GM12878 (cell line): Measurements from ENCODE around the gene RTN4RL1. TPM values are rescaled to one million over a fixed set of nuclear protein-coding genes. Genes with fewer than 3 reads are reported as not detected.

Experiments
- ATAC-seq: fragments of 200-7000 bp; cut with Tn5 transposase; 3 replicates; pipeline ENCODE4 v1.9.1; 2020; ENCODE audit warnings: mild to moderate bottlenecking, moderate library complexity
- BruUV-seq: library from RNA; stranded (reverse); fragments of 400-500 nt; replicated peaks from 2 replicates; lab custom pipeline; 2021; lab: Mats Ljungman, UMichigan
- CTCF ChIA-PET: fragments of 300-600 bp; sonication (Branson Sonifier 250); formaldehyde crosslinking; extraction: SDS; loops from one replicate; lab custom pipeline; 2021; ENCODE audit warnings: inconsistent platforms; lab: Yijun Ruan, JAX
- POLR2A ChIA-PET: fragments of 350-600 bp; formaldehyde crosslinking; extraction: SDS; loops from one replicate; lab custom pipeline; 2021; ENCODE audit warnings: inconsistent platforms; lab: Charles Lee
- RAD21 ChIA-PET: fragments of 300-600 bp; sonication (Branson Sonifier 250); formaldehyde crosslinking; loops from one replicate; lab custom pipeline; 2023; ENCODE audit warnings: antibody characterized with exemption; ENCODE audit not compliant: unreplicated experiment; lab: Charles Lee
- SMC1A ChIA-PET: fragments of 300-600 bp; sonication (Branson Sonifier 250); formaldehyde crosslinking; loops from one replicate; lab custom pipeline; 2023; ENCODE audit not compliant: unreplicated experiment, uncharacterized antibody; lab: Charles Lee
- DNase-seq: peaks from one replicate; pipeline ENCODE4 v3.0.0-alpha.2; 2011; ENCODE audit warnings: low read depth, low spot score
- FAIRE-seq: peaks from 3 replicates; lab custom pipeline; 2011; peaks lifted over from hg19 to GRCh38; lab: Jason Lieb, UNC
- H2AFZ ChIP-seq: 2 replicates; pipeline ENCODE4 v1.6.0; 2011; ENCODE audit warnings: low read depth, low read length, control low read depth; ENCODE audit not compliant: control insufficient read depth
- H3K27ac ChIP-seq: 2 replicates; pipeline ENCODE4 v1.5.1; 2011; ENCODE audit warnings: control low read depth; ENCODE audit not compliant: control insufficient read depth, insufficient read depth
- H3K27me3 ChIP-seq, 2 experiments: replicated peaks in 1 of 2; 2 replicates each; pipeline versions ENCODE4 v1.6.0 to v1.6.1; 2011; ENCODE audit warnings: low read length in 1 of 2; ENCODE audit not compliant: control insufficient read depth in 2 of 2, insufficient read depth in 2 of 2
- H3K36me3 ChIP-seq, 2 experiments: 2 replicates each; pipeline ENCODE4 v1.5.1; 2011; ENCODE audit warnings: low read length in 1 of 2; ENCODE audit not compliant: control insufficient read depth in 2 of 2, insufficient read depth in 2 of 2
- H3K4me1 ChIP-seq: 2 replicates; pipeline ENCODE4 v1.6.1; 2011; ENCODE audit warnings: mild to moderate bottlenecking, low read length, moderate library complexity, mixed read lengths; ENCODE audit not compliant: control insufficient read depth, insufficient read depth
- H3K4me2 ChIP-seq: 2 replicates; pipeline ENCODE4 v1.6.0; 2011; ENCODE audit warnings: control low read depth; ENCODE audit not compliant: control insufficient read depth, insufficient read depth
- H3K4me3 ChIP-seq: fragments of 200-600 bp; sonication (generic); 2 replicates; pipeline ENCODE4 v1.5.1; 2016
- H3K79me2 ChIP-seq: 2 replicates; pipeline ENCODE4 v1.6.0; 2011; ENCODE audit warnings: low read length; ENCODE audit not compliant: control insufficient read depth, insufficient read depth
- H3K9ac ChIP-seq: 2 replicates; pipeline ENCODE4 v1.8.0; 2011; ENCODE audit warnings: low read length, control low read depth, mixed read lengths; ENCODE audit not compliant: control insufficient read depth, insufficient read depth
- H3K9me3 ChIP-seq: replicated peaks from 3 replicates; pipeline ENCODE4 v1.5.1; 2011; ENCODE audit warnings: mild to moderate bottlenecking, low read length; ENCODE audit not compliant: control insufficient read depth, insufficient read depth
- H4K20me1 ChIP-seq: 2 replicates; pipeline ENCODE4 v1.6.0; 2011; ENCODE audit not compliant: control insufficient read depth, insufficient read depth
- MEF2B ChIP-seq: fragments of 450-650 bp; IDR thresholded peaks from 2 replicates; pipeline ENCODE4 v1.6.1; 2018; ENCODE audit warnings: mild to moderate bottlenecking, moderate library complexity; ENCODE audit not compliant: partially characterized antibody, poor library complexity, severe bottlenecking
- NKRF ChIP-seq: fragments of 450-650 bp; conservative IDR thresholded peaks from 2 replicates; pipeline ENCODE4 v1.6.1; 2017; ENCODE audit warnings: mild to moderate bottlenecking, moderate library complexity
- PAX5 ChIP-seq: IDR thresholded peaks from 2 replicates; pipeline ENCODE4 v1.6.1; 2011; ENCODE audit warnings: low read depth, low read length, borderline replicate concordance
- PBX3 ChIP-seq: IDR thresholded peaks from 2 replicates; pipeline ENCODE4 v1.6.1; 2011; ENCODE audit warnings: mild to moderate bottlenecking, low read depth, low read length, moderate library complexity; ENCODE audit not compliant: insufficient replicate concordance
- RAD51 ChIP-seq: fragments of 450-650 bp; IDR thresholded peaks from 2 replicates; pipeline ENCODE4 v1.6.1; 2016; ENCODE audit warnings: moderate library complexity, mild to moderate bottlenecking, inconsistent platforms
- RELB ChIP-seq: fragments of 450-650 bp; IDR thresholded peaks from 2 replicates; pipeline ENCODE4 v1.6.1; 2017; ENCODE audit warnings: low read depth, mild to moderate bottlenecking, moderate library complexity
- USF1 ChIP-seq: IDR thresholded peaks from 2 replicates; pipeline ENCODE4 v1.6.1; 2011; ENCODE audit warnings: borderline replicate concordance, low read depth, mild to moderate bottlenecking, moderate library complexity, mixed read lengths, low read length; ENCODE audit not compliant: insufficient read depth; ENCODE audit errors: extremely low read length
- YY1 ChIP-seq: IDR thresholded peaks from 2 replicates; pipeline ENCODE4 v1.6.1; 2011; ENCODE audit warnings: low read depth, mild to moderate bottlenecking, low read length
- ZNF687 ChIP-seq: fragments of 450-650 bp; IDR thresholded peaks from 2 replicates; pipeline ENCODE4 v1.6.1; 2017; ENCODE audit warnings: mild to moderate bottlenecking, moderate library complexity
- ZSCAN29 ChIP-seq: fragments of 450-650 bp; IDR thresholded peaks from 2 replicates; pipeline ENCODE4 v1.6.1; 2017; ENCODE audit warnings: mild to moderate bottlenecking, moderate library complexity
- WGBS: methylation state at CpG from one replicate; pipeline ENCODE4 v1.1.6; 2016; ENCODE audit warnings: low lambda C conversion rate; ENCODE audit not compliant: insufficient replicate concordance, insufficient coverage; ENCODE audit errors: missing lambda C conversion rate; 5-methylcytosine and 5-hydroxymethylcytosine counted together
- in situ Hi-C: fragments of 300-500 bp; cut with MboI; formaldehyde crosslinking; loops from 9 replicates; pipeline ENCODE4 v1.14.3; 2018; ENCODE audit warnings: mixed read lengths
- intact Hi-C: fragments of 100-400 bp; cut with micrococcal nuclease; formaldehyde crosslinking; loops from one replicate; pipeline ENCODE4 v1.14.2; 2022; ENCODE audit not compliant: unreplicated experiment
- polyA plus RNA-seq, 11 experiments: library from polyadenylated mRNA; depleted of rRNA in 4 of 11; unstranded in 6 of 11; stranded (reverse) in 5 of 11; fragments of >200 nt; fragmentation: Nextera tagmentation in 4 of 11; fragmentation: Illumina TruSeq in 1 of 11; extraction: Ambion mirVana in 4 of 11; extraction: Trizol in 1 of 11; gene quantifications; 1 replicate in 1 of 11; 2 replicates in 10 of 11; pipeline versions ENCODE4 v1.2.1 to v1.2.3, GENCODE V29; 2011 to 2016; ENCODE audit warnings: inconsistent platforms in 2 of 11, missing spikeins in 2 of 11, low read depth in 1 of 11
- total RNA-seq, 4 experiments: library from RNA; depleted of rRNA in 3 of 4; stranded (reverse); fragments of >200 nt in 3 of 4; fragmentation: Illumina TruSeq in 1 of 4; extraction: Trizol in 1 of 4; gene quantifications; 2 replicates each; pipeline versions ENCODE4 v1.2.1 to v1.2.3, GENCODE V29; 2013 to 2021
- TF ChIP-seq, protein P1 (sequence below): IDR thresholded peaks from 2 replicates; pipeline ENCODE4 v1.6.1; 2011; ENCODE audit warnings: low read depth, low read length, improper control_type of control experiment, borderline replicate concordance

Gene RTN4RL1
- total and polyA plus RNA-seq, 10 of the 15 experiments (the other 5 are each of a cell fraction or from before 2014, with no cell fraction given), result 0.08 to 0.11 (median 0.10) TPM; not detected in 7

- ChIA-PET SMC1A (no interaction called here), RAD21 (no interaction called here), CTCF (no interaction called here), POLR2A (no interaction called here)
- no peak for FAIRE-seq
- intact Hi-C loops (no loop called here), in situ Hi-C loops (no loop called here)
- H3K9me3 ChIP-seq, result no peaks in the 10 kb centered on the region
- H3K36me3 ChIP-seq, result no peaks in the 10 kb centered on the region
- H3K4me1 ChIP-seq, result no peaks in the 10 kb centered on the region
- no peak for ATAC-seq
- WGBS, result 17% methylated on average over 38 of the region's 92 CpGs
- no peaks in the 10 kb centered on the region for H4K20me1 ChIP-seq
- no peak overlapping the region for H3K4me3 ChIP-seq
- no TSS peak for BruUV-seq
- H2AFZ ChIP-seq, result no peak overlapping the region
- DNase-seq, result no peak
- no peak overlapping the region for H3K4me2 ChIP-seq
- H3K79me2 ChIP-seq, result no peaks in the 10 kb centered on the region
- no peak overlapping the region for H3K9ac ChIP-seq
- H3K27me3 ChIP-seq, result peaks cover 1 to 3% of the 10 kb centered on the region in 2 experiments; a peak in 3 of 4 replicates
- no peak overlapping the region for H3K27ac ChIP-seq
- TF ChIP-seq ZSCAN29, result no peak
- no peak for TF ChIP-seq MEF2B
- TF ChIP-seq PAX5, result no peak
- TF ChIP-seq NKRF, result no peak
- TF ChIP-seq YY1, result no peak
- no peak for TF ChIP-seq RAD51
- TF ChIP-seq, protein P1, sequence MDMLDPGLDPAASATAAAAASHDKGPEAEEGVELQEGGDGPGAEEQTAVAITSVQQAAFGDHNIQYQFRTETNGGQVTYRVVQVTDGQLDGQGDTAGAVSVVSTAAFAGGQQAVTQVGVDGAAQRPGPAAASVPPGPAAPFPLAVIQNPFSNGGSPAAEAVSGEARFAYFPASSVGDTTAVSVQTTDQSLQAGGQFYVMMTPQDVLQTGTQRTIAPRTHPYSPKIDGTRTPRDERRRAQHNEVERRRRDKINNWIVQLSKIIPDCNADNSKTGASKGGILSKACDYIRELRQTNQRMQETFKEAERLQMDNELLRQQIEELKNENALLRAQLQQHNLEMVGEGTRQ, result no peak
- TF ChIP-seq PBX3, result no peak
- TF ChIP-seq USF1, result no peak
- no peak for TF ChIP-seq RELB
- TF ChIP-seq ZNF687, result no peak
Measured at GRCh38 chr17:1997927-1998742, 27.0 kb downstream of the RTN4RL1 start.
